ENCODE results near the gene CDK10. TPM values are rescaled to one million over a fixed set of nuclear protein-coding genes. Genes with fewer than 3 reads are reported as not detected.
A peak's percentile ranks its signal among the peaks of the same experiment; 100 is the strongest.

CDK10 gene
- total RNA-seq, 1 donor from 2014 or later = 40.5 TPM

GRCh38 chr16:89643769-89644300 is 42.7 kb upstream of the CDK10 start:
- Histone ChIP-seq H3K79me2 (ENCODE audit: insufficient read depth, low read length) (peaks cover 5% of the 10 kb centered on the region), H4K20me1 (ENCODE audit: insufficient read depth, low read length) (peaks cover 15% of the 10 kb centered on the region), H3K9ac (ENCODE audit: low read length) (no peak overlapping the region), H3K36me3 (ENCODE audit: insufficient read depth, low read length) (no peaks in the 10 kb centered on the region), H2AFZ (ENCODE audit: low read depth, low read length) (no peak overlapping the region), H3K4me1 (ENCODE audit: insufficient read depth, low read length) (no peaks in the 10 kb centered on the region), H3K27ac (ENCODE audit: low read depth, low read length) (no peak overlapping the region), H3K4me3 (ENCODE audit: insufficient read depth, low read depth, low read length) (no peak overlapping the region), H3K27me3 (ENCODE audit: insufficient read depth, low read length) (no peaks in the 10 kb centered on the region), H3K4me2 (ENCODE audit: low read length) (no peak overlapping the region), H3K9me3 (ENCODE audit: insufficient read depth, low read depth, low read length) (no peaks in the 10 kb centered on the region)
- FAIRE-seq (no peak), DNase-seq (ENCODE audit: low read depth) (no peak)
- TF ChIP-seq CTCF (IDR thresholded peaks at IDR 0.05; ENCODE audit: insufficient read depth, low read depth, low read length) (no peak), EZH2 (IDR thresholded peaks at IDR 0.05; ENCODE audit: insufficient read depth, low read length) (no peak)
- H3K27me3 Mint-ChIP-seq (ENCODE audit: low read depth, unreplicated experiment) = peaks cover 6% of the 10 kb centered on the region
- no peak overlapping the region for H3K4me3 Mint-ChIP-seq (ENCODE audit: unreplicated experiment)
- H3K4me1 Mint-ChIP-seq (ENCODE audit: low read depth, unreplicated experiment) = peaks cover 8% of the 10 kb centered on the region
- peak overlapping the region; percentile 34 for H3K27ac Mint-ChIP-seq (ENCODE audit: unreplicated experiment)
- H3K9me3 Mint-ChIP-seq (ENCODE audit: unreplicated experiment) = no peaks in the 10 kb centered on the region
- H3K36me3 Mint-ChIP-seq (ENCODE audit: low read depth, unreplicated experiment) = peaks cover 9% of the 10 kb centered on the region

GRCh38 chr16:89645122-89645521 is 41.4 kb upstream of the CDK10 start:
- peaks cover 8% of the 10 kb centered on the region for H3K4me1 Mint-ChIP-seq (ENCODE audit: low read depth, unreplicated experiment)
- H3K4me1 ChIP-seq (ENCODE audit: insufficient read depth, low read length) = no peaks in the 10 kb centered on the region

More at GRCh38 chr16:89645122-89645521, 41.4 kb upstream of the CDK10 start:
- FAIRE-seq (no peak), DNase-seq (ENCODE audit: low read depth) (no peak)
- no peak overlapping the region for H3K9ac ChIP-seq (ENCODE audit: low read length)
- no peak overlapping the region for H2AFZ ChIP-seq (ENCODE audit: low read depth, low read length)
- H3K27me3 ChIP-seq (ENCODE audit: insufficient read depth, low read length) = no peaks in the 10 kb centered on the region
- H3K9me3 ChIP-seq (ENCODE audit: insufficient read depth, low read depth, low read length) = no peaks in the 10 kb centered on the region
- TF ChIP-seq EZH2 (IDR thresholded peaks at IDR 0.05; ENCODE audit: insufficient read depth, low read length) (no peak), CTCF (IDR thresholded peaks at IDR 0.05; ENCODE audit: insufficient read depth, low read depth, low read length) (no peak)
- peaks cover 5% of the 10 kb centered on the region for H3K79me2 ChIP-seq (ENCODE audit: insufficient read depth, low read length)
- Mint-ChIP-seq H3K27me3 (ENCODE audit: low read depth, unreplicated experiment) (peaks cover 6% of the 10 kb centered on the region), H3K36me3 (ENCODE audit: low read depth, unreplicated experiment) (peaks cover 13% of the 10 kb centered on the region), H3K4me3 (ENCODE audit: unreplicated experiment) (no peak overlapping the region), H3K9me3 (ENCODE audit: unreplicated experiment) (no peaks in the 10 kb centered on the region), H3K27ac (ENCODE audit: unreplicated experiment) (no peak overlapping the region)
- peaks cover 21% of the 10 kb centered on the region for H4K20me1 ChIP-seq (ENCODE audit: insufficient read depth, low read length)
- H3K4me3 ChIP-seq (ENCODE audit: insufficient read depth, low read depth, low read length) = no peak overlapping the region
- H3K4me2 ChIP-seq (ENCODE audit: low read length) = no peak overlapping the region
- no peak overlapping the region for H3K27ac ChIP-seq (ENCODE audit: low read depth, low read length)
- no peaks in the 10 kb centered on the region for H3K36me3 ChIP-seq (ENCODE audit: insufficient read depth, low read length)
